GM12873 (cell line): ENCODE data around the gene ZFYVE1.

ENCODE experiments used
- TF ChIP-seq, protein P1 (sequence below): IDR thresholded peaks from 2 replicates; pipeline ENCODE4 v1.5.1; 2012; ENCODE audit warnings: low read depth, mild to moderate bottlenecking, moderate library complexity, low read length, control low read depth; ENCODE audit not compliant: insufficient read depth; ENCODE audit errors: missing control alignments

The ZFYVE1 gene

GRCh38 chr14:73026845-73027542 lies at the start of gene ZFYVE1:
TSS of gene ZFYVE1 (minus strand) at chr14:73027106. CDS start at chr14:73024508, 2,598 bp downstream.
- TF ChIP-seq, protein P1, sequence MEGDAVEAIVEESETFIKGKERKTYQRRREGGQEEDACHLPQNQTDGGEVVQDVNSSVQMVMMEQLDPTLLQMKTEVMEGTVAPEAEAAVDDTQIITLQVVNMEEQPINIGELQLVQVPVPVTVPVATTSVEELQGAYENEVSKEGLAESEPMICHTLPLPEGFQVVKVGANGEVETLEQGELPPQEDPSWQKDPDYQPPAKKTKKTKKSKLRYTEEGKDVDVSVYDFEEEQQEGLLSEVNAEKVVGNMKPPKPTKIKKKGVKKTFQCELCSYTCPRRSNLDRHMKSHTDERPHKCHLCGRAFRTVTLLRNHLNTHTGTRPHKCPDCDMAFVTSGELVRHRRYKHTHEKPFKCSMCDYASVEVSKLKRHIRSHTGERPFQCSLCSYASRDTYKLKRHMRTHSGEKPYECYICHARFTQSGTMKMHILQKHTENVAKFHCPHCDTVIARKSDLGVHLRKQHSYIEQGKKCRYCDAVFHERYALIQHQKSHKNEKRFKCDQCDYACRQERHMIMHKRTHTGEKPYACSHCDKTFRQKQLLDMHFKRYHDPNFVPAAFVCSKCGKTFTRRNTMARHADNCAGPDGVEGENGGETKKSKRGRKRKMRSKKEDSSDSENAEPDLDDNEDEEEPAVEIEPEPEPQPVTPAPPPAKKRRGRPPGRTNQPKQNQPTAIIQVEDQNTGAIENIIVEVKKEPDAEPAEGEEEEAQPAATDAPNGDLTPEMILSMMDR: no peak

DNA sequence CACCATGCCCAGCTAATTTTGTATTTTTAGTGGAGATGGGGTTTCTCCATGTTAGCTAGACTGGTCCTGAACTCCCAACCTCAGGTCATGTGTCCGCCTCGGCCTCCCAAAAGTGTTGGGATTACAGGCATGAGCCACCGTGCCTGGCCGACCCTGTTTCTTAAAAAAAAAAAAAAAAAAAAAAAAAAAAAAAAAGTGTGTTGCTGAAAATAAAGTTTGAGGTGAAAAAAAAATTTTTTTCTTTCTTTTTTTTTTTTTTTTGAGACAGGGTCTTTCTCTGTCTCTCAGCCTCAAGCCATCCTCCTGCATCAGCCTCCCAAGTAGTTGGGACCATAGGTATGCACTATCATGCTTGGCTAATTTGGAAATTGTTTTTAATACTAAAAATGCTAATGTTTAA lies 42.7 kb upstream of the ZFYVE1 start:
- TF ChIP-seq, protein P1: no peak

DNA sequence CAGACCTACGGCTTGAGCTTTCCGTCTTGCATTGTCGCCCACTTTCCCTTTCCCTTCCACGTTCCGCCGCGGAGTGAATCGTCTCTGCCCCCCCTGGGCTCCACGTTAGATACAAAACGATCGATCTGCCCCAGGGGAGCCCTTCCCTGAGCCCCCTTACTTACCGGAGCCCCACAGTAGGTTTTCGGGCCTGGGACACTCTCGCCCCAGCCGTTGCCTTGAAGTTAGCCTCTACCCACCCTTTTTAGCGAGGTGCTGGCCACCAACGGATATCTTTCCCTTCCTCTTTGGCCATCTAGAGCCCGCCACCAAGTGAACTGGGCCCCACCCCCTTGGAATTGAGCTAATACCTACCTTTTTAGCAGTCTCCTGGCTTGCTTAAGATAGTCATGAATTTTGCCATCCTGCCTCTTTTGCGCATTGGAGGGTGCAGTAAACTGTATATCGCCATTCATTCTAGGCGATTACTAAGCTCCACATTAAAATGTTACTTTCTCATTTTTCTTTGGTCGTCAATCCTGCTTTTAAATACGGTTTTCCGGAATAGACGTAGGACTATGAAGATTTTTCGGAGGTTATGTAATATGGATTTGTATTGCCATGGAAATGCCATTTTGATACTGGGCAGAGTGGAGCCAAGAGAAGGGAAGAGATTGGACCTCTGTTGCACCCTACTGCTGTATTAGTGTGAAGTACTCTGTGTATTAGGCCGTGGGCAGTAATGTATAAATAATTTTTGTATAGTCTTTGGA lies 32.2 kb upstream of the ZFYVE1 start:
- TF ChIP-seq, protein P1: no peak

DNA sequence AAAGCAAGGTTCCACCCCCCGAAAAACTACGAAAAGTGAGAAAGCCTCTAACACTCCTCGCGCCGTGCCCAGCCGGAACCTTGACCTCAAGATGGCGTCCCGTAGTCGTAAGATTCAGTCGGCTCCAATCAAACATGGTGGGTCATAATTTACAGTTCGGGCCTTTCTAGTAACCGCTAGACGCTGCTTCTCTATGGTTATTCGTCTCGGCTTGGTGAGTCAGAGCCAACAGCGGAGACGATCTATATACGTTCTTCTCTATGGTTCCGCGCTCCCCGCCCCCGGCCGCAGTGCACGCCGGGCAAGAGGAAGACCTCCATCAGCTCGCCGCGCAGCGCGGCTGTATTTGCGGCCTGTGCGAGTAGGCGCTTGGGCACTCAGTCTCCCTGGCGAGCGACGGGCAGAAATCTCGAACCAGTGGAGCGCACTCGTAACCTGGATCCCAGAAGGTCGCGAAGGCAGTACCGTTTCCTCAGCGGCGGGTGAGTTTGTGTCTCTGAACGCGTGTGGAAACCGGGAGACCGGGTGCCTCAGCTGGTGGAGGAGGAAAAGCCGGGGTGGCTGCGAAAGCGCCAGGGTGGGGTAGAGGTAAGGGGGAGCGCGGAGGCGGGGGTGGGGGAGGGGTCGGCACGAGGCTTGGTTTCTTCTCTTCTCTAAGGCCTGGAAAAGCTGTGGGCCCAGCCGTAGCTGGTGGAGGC lies 31.5 kb upstream of the ZFYVE1 start, which contains the start of gene RBM25:
RBM25 (plus strand) TSS at position 311 of the 698 bp plus-strand sequence. CDS start 13,108 bp downstream, outside the sequence.
- TF ChIP-seq, protein P1: no peak

DNA sequence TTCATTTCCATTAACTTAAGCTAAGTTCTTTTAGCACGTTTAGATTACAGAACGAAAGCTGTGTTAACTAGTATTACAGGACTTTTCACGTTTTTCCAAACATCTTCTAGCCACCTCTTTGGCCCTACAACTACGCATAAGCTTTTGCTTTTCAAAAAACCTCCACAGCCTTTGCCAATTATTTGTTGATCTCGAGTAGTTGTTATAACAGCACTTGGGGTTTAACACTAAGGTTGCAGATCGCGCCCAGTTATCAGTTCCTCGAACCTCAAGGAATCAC lies 31.0 kb upstream of the ZFYVE1 start:
- TF ChIP-seq, protein P1: no peak

DNA sequence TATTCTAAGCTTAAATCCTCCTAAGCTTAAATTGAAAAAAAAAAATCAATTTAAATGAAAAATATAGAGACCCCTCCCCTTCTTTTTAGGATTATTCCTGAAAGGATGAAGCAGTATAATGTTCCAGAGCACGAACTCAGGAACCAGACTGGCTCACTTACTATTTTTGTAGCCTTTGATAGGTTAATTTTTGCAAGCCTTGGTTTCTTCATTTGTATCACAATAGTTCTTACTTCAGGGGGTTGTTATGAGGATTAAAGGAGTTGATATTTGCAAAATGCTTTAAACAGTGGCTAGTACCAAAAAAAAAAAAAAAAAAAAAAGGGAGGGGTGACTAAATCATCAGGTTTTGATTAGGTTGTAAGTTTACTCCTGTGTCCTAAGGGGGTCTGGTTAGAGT lies 28.3 kb upstream of the ZFYVE1 start:
- TF ChIP-seq, protein P1: no peak

- TF ChIP-seq, protein P1: no peak
These were observed 22.5 kb upstream of the ZFYVE1 start for GRCh38 chr14:73049428-73049827.
